ENCODE measurements around the gene DCAF5. TPM values are rescaled to one million over a fixed set of nuclear protein-coding genes. Genes with fewer than 3 reads are reported as not detected.

Gene DCAF5
- total RNA-seq, 1 donor from 2014 or later, result 20.9 TPM

- no peaks in the 10 kb centered on the region for H3K9me3 ChIP-seq (ENCODE audit: control insufficient read depth in 3 of 3, low read length in 3 of 3)
- H3K27ac ChIP-seq (ENCODE audit: low read depth, low read length), result no peak overlapping the region
- H3K36me3 ChIP-seq (ENCODE audit: control insufficient read depth in 3 of 3, insufficient read depth in 3 of 3, low read length in 3 of 3), result peaks cover 13 to 26% (median 20%) of the 10 kb centered on the region in 3 donors
Observed at GRCh38 chr14:69064596-69064995, 88.3 kb downstream of the DCAF5 start.

GRCh38 chr14:69059658-69060623 lies 93.0 kb downstream of the DCAF5 start:
- Histone ChIP-seq H3K9me3 (ENCODE audit: control insufficient read depth in 3 of 3, low read length in 3 of 3) (no peaks in the 10 kb centered on the region), H3K27ac (ENCODE audit: low read depth, low read length) (no peak overlapping the region), H3K4me3 (ENCODE audit: low read length in 3 of 3) (no peak overlapping the region), H3K27me3 (ENCODE audit: control insufficient read depth in 3 of 3, insufficient read depth in 3 of 3, low read length in 3 of 3) (no peaks in the 10 kb centered on the region), H3K4me1 (ENCODE audit: control insufficient read depth in 3 of 3, insufficient read depth in 3 of 3, low read length in 3 of 3) (peaks cover 0 to 4% (median 2%) of the 10 kb centered on the region in 3 donors), H3K36me3 (ENCODE audit: control insufficient read depth in 3 of 3, insufficient read depth in 3 of 3, low read length in 3 of 3) (peaks cover 17 to 41% (median 34%) of the 10 kb centered on the region in 3 donors), H3K9ac (ENCODE audit: low read depth in 1 of 3, low read length in 3 of 3) (no peak overlapping the region)

More at GRCh38 chr14:69064596-69064995, 88.3 kb downstream of the DCAF5 start:
- Histone ChIP-seq H3K9ac (ENCODE audit: low read depth in 1 of 3, low read length in 3 of 3) (no peak overlapping the region), H3K27me3 (ENCODE audit: control insufficient read depth in 3 of 3, insufficient read depth in 3 of 3, low read length in 3 of 3) (no peaks in the 10 kb centered on the region), H3K4me3 (ENCODE audit: low read length in 3 of 3) (no peak overlapping the region), H3K4me1 (ENCODE audit: control insufficient read depth in 3 of 3, insufficient read depth in 3 of 3, low read length in 3 of 3) (no peaks in the 10 kb centered on the region)

- H3K9me3 ChIP-seq (ENCODE audit: control insufficient read depth in 3 of 3, low read length in 3 of 3), result no peaks in the 10 kb centered on the region
- no peak overlapping the region for H3K9ac ChIP-seq (ENCODE audit: low read depth in 1 of 3, low read length in 3 of 3)
- H3K27me3 ChIP-seq (ENCODE audit: control insufficient read depth in 3 of 3, insufficient read depth in 3 of 3, low read length in 3 of 3), result no peaks in the 10 kb centered on the region
- peaks cover 21 to 39% (median 39%) of the 10 kb centered on the region in 3 donors for H3K36me3 ChIP-seq (ENCODE audit: control insufficient read depth in 3 of 3, insufficient read depth in 3 of 3, low read length in 3 of 3)
- H3K4me1 ChIP-seq (ENCODE audit: control insufficient read depth in 3 of 3, insufficient read depth in 3 of 3, low read length in 3 of 3), result peaks cover 8 to 13% (median 13%) of the 10 kb centered on the region in 3 donors
- no peak overlapping the region for H3K4me3 ChIP-seq (ENCODE audit: low read length in 3 of 3)
- H3K27ac ChIP-seq (ENCODE audit: low read depth, low read length), result no peak overlapping the region
Observed at GRCh38 chr14:69055999-69056788, 96.7 kb downstream of the DCAF5 start.

GRCh38 chr14:69055125-69055524 lies 97.8 kb downstream of the DCAF5 start:
- Histone ChIP-seq H3K4me1 (ENCODE audit: control insufficient read depth in 3 of 3, insufficient read depth in 3 of 3, low read length in 3 of 3) (peaks cover 13 to 22% (median 15%) of the 10 kb centered on the region in 3 donors), H3K9me3 (ENCODE audit: control insufficient read depth in 3 of 3, low read length in 3 of 3) (no peaks in the 10 kb centered on the region), H3K9ac (ENCODE audit: low read depth in 1 of 3, low read length in 3 of 3) (no peak overlapping the region), H3K27ac (ENCODE audit: low read depth, low read length) (no peak overlapping the region), H3K4me3 (ENCODE audit: low read length in 3 of 3) (no peak overlapping the region), H3K27me3 (ENCODE audit: control insufficient read depth in 3 of 3, insufficient read depth in 3 of 3, low read length in 3 of 3) (no peaks in the 10 kb centered on the region), H3K36me3 (ENCODE audit: control insufficient read depth in 3 of 3, insufficient read depth in 3 of 3, low read length in 3 of 3) (peaks cover 19 to 36% (median 35%) of the 10 kb centered on the region in 3 donors)

GRCh38 chr14:69054030-69054429 lies 98.9 kb downstream of the DCAF5 start:
- no peaks in the 10 kb centered on the region for H3K27me3 ChIP-seq (ENCODE audit: control insufficient read depth in 3 of 3, insufficient read depth in 3 of 3, low read length in 3 of 3)
- peaks cover 19 to 31% (median 26%) of the 10 kb centered on the region in 3 donors for H3K36me3 ChIP-seq (ENCODE audit: control insufficient read depth in 3 of 3, insufficient read depth in 3 of 3, low read length in 3 of 3)
- H3K4me3 ChIP-seq (ENCODE audit: low read length in 3 of 3), result no peak overlapping the region
- H3K27ac ChIP-seq (ENCODE audit: low read depth, low read length), result no peak overlapping the region
- H3K9me3 ChIP-seq (ENCODE audit: control insufficient read depth in 3 of 3, low read length in 3 of 3), result no peaks in the 10 kb centered on the region
- no peak overlapping the region for H3K9ac ChIP-seq (ENCODE audit: low read depth in 1 of 3, low read length in 3 of 3)
- H3K4me1 ChIP-seq (ENCODE audit: control insufficient read depth in 3 of 3, insufficient read depth in 3 of 3, low read length in 3 of 3), result peaks cover 20 to 29% (median 24%) of the 10 kb centered on the region in 3 donors

GRCh38 chr14:69052181-69052601 lies 100.7 kb downstream of the DCAF5 start:
- Histone ChIP-seq H3K4me3 (ENCODE audit: low read length in 3 of 3) (no peak overlapping the region), H3K9me3 (ENCODE audit: control insufficient read depth in 3 of 3, low read length in 3 of 3) (no peaks in the 10 kb centered on the region), H3K27ac (ENCODE audit: low read depth, low read length) (peak overlapping the region; percentile 21), H3K9ac (ENCODE audit: low read depth in 1 of 3, low read length in 3 of 3) (no peak overlapping the region), H3K4me1 (ENCODE audit: control insufficient read depth in 3 of 3, insufficient read depth in 3 of 3, low read length in 3 of 3) (peaks cover 20 to 34% (median 26%) of the 10 kb centered on the region in 3 donors), H3K27me3 (ENCODE audit: control insufficient read depth in 3 of 3, insufficient read depth in 3 of 3, low read length in 3 of 3) (no peaks in the 10 kb centered on the region), H3K36me3 (ENCODE audit: control insufficient read depth in 3 of 3, insufficient read depth in 3 of 3, low read length in 3 of 3) (peaks cover 19 to 28% (median 26%) of the 10 kb centered on the region in 3 donors)

GRCh38 chr14:69050240-69051184 lies 102.4 kb downstream of the DCAF5 start:
- peak overlapping the region in 1 of 3 donors; percentile 42 for H3K4me3 ChIP-seq (ENCODE audit: low read length in 3 of 3)
- peaks cover 32 to 45% (median 41%) of the 10 kb centered on the region in 3 donors for H3K4me1 ChIP-seq (ENCODE audit: control insufficient read depth in 3 of 3, insufficient read depth in 3 of 3, low read length in 3 of 3)
- H3K27ac ChIP-seq (ENCODE audit: low read depth, low read length), result peak overlapping the region; percentile 72
- H3K36me3 ChIP-seq (ENCODE audit: control insufficient read depth in 3 of 3, insufficient read depth in 3 of 3, low read length in 3 of 3), result peaks cover 19 to 26% (median 23%) of the 10 kb centered on the region in 3 donors
- H3K9me3 ChIP-seq (ENCODE audit: control insufficient read depth in 3 of 3, low read length in 3 of 3), result no peaks in the 10 kb centered on the region
- H3K9ac ChIP-seq (ENCODE audit: low read depth in 1 of 3, low read length in 3 of 3), result no peak overlapping the region
- no peaks in the 10 kb centered on the region for H3K27me3 ChIP-seq (ENCODE audit: control insufficient read depth in 3 of 3, insufficient read depth in 3 of 3, low read length in 3 of 3)

GRCh38 chr14:69049675-69050074 lies 103.2 kb downstream of the DCAF5 start:
- Histone ChIP-seq H3K9ac (ENCODE audit: low read depth in 1 of 3, low read length in 3 of 3) (no peak overlapping the region), H3K27me3 (ENCODE audit: control insufficient read depth in 3 of 3, insufficient read depth in 3 of 3, low read length in 3 of 3) (no peaks in the 10 kb centered on the region), H3K4me3 (ENCODE audit: low read length in 3 of 3) (no peak overlapping the region), H3K9me3 (ENCODE audit: control insufficient read depth in 3 of 3, low read length in 3 of 3) (no peaks in the 10 kb centered on the region), H3K36me3 (ENCODE audit: control insufficient read depth in 3 of 3, insufficient read depth in 3 of 3, low read length in 3 of 3) (peaks cover 11 to 18% (median 15%) of the 10 kb centered on the region in 3 donors), H3K27ac (ENCODE audit: low read depth, low read length) (peak overlapping the region; percentile 72), H3K4me1 (ENCODE audit: control insufficient read depth in 3 of 3, insufficient read depth in 3 of 3, low read length in 3 of 3) (peaks cover 41 to 51% (median 49%) of the 10 kb centered on the region in 3 donors)

GRCh38 chr14:69048456-69048855 lies 104.5 kb downstream of the DCAF5 start:
- Histone ChIP-seq H3K36me3 (ENCODE audit: control insufficient read depth in 3 of 3, insufficient read depth in 3 of 3, low read length in 3 of 3) (peaks cover 2 to 7% (median 3%) of the 10 kb centered on the region in 3 donors), H3K9me3 (ENCODE audit: control insufficient read depth in 3 of 3, low read length in 3 of 3) (no peaks in the 10 kb centered on the region), H3K27ac (ENCODE audit: low read depth, low read length) (no peak overlapping the region), H3K9ac (ENCODE audit: low read depth in 1 of 3, low read length in 3 of 3) (no peak overlapping the region), H3K4me1 (ENCODE audit: control insufficient read depth in 3 of 3, insufficient read depth in 3 of 3, low read length in 3 of 3) (peaks cover 53 to 63% (median 61%) of the 10 kb centered on the region in 3 donors), H3K4me3 (ENCODE audit: low read length in 3 of 3) (no peak overlapping the region), H3K27me3 (ENCODE audit: control insufficient read depth in 3 of 3, insufficient read depth in 3 of 3, low read length in 3 of 3) (peaks cover 0 to 9% (median 0%) of the 10 kb centered on the region in 3 donors)

Data from skeletal muscle tissue (tissue), 4 donors.